GM23248 (cell line): ENCODE results near the gene IL4.

Experiments
- EZH2 ChIP-seq: fragments of 200-600 bp; sonication (generic); IDR thresholded peaks from 2 replicates; pipeline ENCODE4 v1.6.1; 2018; ENCODE audit warnings: antibody characterized with exemption, mild to moderate bottlenecking; ENCODE audit not compliant: insufficient read depth, poor library complexity, severe bottlenecking
- EZH2phosphoT487 ChIP-seq: fragments of 200-600 bp; sonication (generic); IDR thresholded peaks from 2 replicates; pipeline ENCODE4 v1.6.1; 2018; ENCODE audit warnings: antibody characterized with exemption, moderate library complexity, mild to moderate bottlenecking, low read depth; ENCODE audit not compliant: insufficient read depth

GRCh38 chr5:132656774-132657355 is 16.9 kb upstream of the IL4 start:
- no peak for TF ChIP-seq EZH2phosphoT487
- TF ChIP-seq EZH2, result no peak
